ENCODE results near the gene SPATS2L. TPM values are rescaled to one million over a fixed set of nuclear protein-coding genes. Genes with fewer than 3 reads are reported as not detected.

Gene SPATS2L
- total RNA-seq, 1 experiment from 2014 or later = 174 TPM

DNA sequence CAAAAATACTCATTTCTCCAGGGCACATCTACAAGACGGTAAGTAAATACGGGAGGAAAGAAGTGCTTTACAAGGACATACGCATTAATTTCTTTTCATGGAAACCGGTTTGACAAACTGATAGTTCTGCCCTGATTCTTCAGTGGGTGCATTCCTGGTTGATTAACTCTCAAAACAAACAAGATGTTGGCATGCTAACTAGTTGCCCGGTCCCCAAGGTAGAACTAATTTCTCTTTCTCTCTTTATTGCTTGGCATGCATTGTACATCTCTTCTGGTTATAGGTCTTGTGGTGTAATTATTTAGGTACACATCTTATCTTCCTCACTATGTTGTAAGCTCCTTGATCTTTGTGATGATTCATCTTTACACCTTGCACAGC is 46.9 kb upstream of the SPATS2L start:
- no peaks in the 10 kb centered on the region for H3K9me3 ChIP-seq (ENCODE audit: low read length)
- no peaks in the 10 kb centered on the region for H3K36me3 ChIP-seq (ENCODE audit: low read depth, low read length)
- peak overlapping the region; percentile 83 for H3K4me2 ChIP-seq (ENCODE audit: low read length)
- intact Hi-C loops (cut with micrococcal nuclease) = loop anchor here (1.0 to 2.0 kb wide), 3 partner anchors 47 to 281 kb away; partner anchors contain the start of gene SPATS2L
- BruUV-seq (replicated peaks) = no TSS peak
- peak; percentile 89 for ATAC-seq
- H3K27me3 ChIP-seq (ENCODE audit: low read length) = no peaks in the 10 kb centered on the region
- H3K27ac ChIP-seq (ENCODE audit: low read length) = peak overlapping the region; percentile 94
- H3K9me2 ChIP-seq (replicated peaks; ENCODE audit: low read length) = no peaks in the 10 kb centered on the region
- DNase-seq = peak; percentile 97
- ChIA-PET POLR2A (ENCODE audit: unreplicated experiment) (interaction anchor here (1.0 kb wide), 1 partner anchor 46 kb away, joined by 4 read pairs; no protein-coding TSS in a partner anchor), CTCF (interaction anchor here (0.6 kb wide), 1 partner anchor 450 kb away, joined by 3 read pairs; no protein-coding TSS in a partner anchor)
- H3K9ac ChIP-seq (ENCODE audit: low read length) = peak overlapping the region; percentile 59; the same call in 1 of the 2 replicates
- H3K4me3 ChIP-seq (ENCODE audit: low read length) = peak overlapping the region; percentile 58; the same call in 1 of the 2 replicates
- TF ChIP-seq EZH2phosphoT487 (IDR thresholded peaks at IDR 0.05; ENCODE audit: borderline replicate concordance, low read length) = no peak
- TF ChIP-seq, protein P1, sequence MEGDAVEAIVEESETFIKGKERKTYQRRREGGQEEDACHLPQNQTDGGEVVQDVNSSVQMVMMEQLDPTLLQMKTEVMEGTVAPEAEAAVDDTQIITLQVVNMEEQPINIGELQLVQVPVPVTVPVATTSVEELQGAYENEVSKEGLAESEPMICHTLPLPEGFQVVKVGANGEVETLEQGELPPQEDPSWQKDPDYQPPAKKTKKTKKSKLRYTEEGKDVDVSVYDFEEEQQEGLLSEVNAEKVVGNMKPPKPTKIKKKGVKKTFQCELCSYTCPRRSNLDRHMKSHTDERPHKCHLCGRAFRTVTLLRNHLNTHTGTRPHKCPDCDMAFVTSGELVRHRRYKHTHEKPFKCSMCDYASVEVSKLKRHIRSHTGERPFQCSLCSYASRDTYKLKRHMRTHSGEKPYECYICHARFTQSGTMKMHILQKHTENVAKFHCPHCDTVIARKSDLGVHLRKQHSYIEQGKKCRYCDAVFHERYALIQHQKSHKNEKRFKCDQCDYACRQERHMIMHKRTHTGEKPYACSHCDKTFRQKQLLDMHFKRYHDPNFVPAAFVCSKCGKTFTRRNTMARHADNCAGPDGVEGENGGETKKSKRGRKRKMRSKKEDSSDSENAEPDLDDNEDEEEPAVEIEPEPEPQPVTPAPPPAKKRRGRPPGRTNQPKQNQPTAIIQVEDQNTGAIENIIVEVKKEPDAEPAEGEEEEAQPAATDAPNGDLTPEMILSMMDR (conservative IDR thresholded peaks at IDR 0.05; ENCODE audit: low read depth, low read length) = no peak
- TF ChIP-seq EZH2 (IDR thresholded peaks at IDR 0.05; ENCODE audit: low read length, unreplicated experiment) = no peak
- peak overlapping the region; percentile 49; the same call in 1 of the 2 replicates for H2AFZ ChIP-seq (ENCODE audit: low read length)
- H4K20me1 ChIP-seq (ENCODE audit: low read length) = no peaks in the 10 kb centered on the region
- peaks cover 10% of the 10 kb centered on the region for H3F3A ChIP-seq (ENCODE audit: low read length, unreplicated experiment)
- H3K4me1 ChIP-seq (ENCODE audit: insufficient read depth, low read length) = peaks cover 30% of the 10 kb centered on the region
- H3K79me2 ChIP-seq (ENCODE audit: low read length) = no peaks in the 10 kb centered on the region

DNA sequence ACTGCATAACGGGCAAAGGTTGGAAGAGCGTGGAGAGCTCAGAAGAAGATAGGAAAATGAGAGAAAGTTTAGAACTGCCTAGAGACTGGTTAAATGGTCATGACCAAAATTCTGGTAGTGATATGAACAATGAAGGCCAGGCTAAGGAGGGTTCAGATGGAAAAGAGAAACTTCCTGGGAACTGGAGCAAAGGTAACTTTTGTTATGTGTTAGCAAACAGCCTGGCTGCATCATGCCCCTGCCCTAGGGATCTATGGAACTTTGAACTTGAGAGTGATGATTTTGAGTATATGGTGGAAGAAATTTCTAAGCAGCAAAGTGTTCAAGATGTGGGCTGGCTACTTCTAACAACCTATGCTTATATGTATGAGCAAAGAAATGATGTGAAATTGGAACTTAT is 44.4 kb upstream of the SPATS2L start:
- DNase-seq (no peak), ATAC-seq (no peak)
- Histone ChIP-seq H3F3A (ENCODE audit: low read length, unreplicated experiment) (peaks cover 10% of the 10 kb centered on the region), H3K9me2 (replicated peaks; ENCODE audit: low read length) (no peaks in the 10 kb centered on the region), H3K4me2 (ENCODE audit: low read length) (no peak overlapping the region), H4K20me1 (ENCODE audit: low read length) (no peaks in the 10 kb centered on the region), H3K4me1 (ENCODE audit: insufficient read depth, low read length) (peaks cover 30% of the 10 kb centered on the region), H2AFZ (ENCODE audit: low read length) (no peak overlapping the region), H3K27ac (ENCODE audit: low read length) (no peak overlapping the region), H3K36me3 (ENCODE audit: low read depth, low read length) (no peaks in the 10 kb centered on the region), H3K79me2 (ENCODE audit: low read length) (no peaks in the 10 kb centered on the region), H3K9ac (ENCODE audit: low read length) (no peak overlapping the region), H3K27me3 (ENCODE audit: low read length) (no peaks in the 10 kb centered on the region), H3K4me3 (ENCODE audit: low read length) (no peak overlapping the region), H3K9me3 (ENCODE audit: low read length) (no peaks in the 10 kb centered on the region)
- intact Hi-C loops (cut with micrococcal nuclease) = no loop called here
- TF ChIP-seq EZH2phosphoT487 (IDR thresholded peaks at IDR 0.05; ENCODE audit: borderline replicate concordance, low read length) (no peak), EZH2 (IDR thresholded peaks at IDR 0.05; ENCODE audit: low read length, unreplicated experiment) (no peak)
- TF ChIP-seq, protein P1 (conservative IDR thresholded peaks at IDR 0.05; ENCODE audit: low read depth, low read length) = no peak
- CTCF ChIA-PET = no interaction called here
- POLR2A ChIA-PET (ENCODE audit: unreplicated experiment) = no interaction called here
- no TSS peak for BruUV-seq (replicated peaks)

DNA sequence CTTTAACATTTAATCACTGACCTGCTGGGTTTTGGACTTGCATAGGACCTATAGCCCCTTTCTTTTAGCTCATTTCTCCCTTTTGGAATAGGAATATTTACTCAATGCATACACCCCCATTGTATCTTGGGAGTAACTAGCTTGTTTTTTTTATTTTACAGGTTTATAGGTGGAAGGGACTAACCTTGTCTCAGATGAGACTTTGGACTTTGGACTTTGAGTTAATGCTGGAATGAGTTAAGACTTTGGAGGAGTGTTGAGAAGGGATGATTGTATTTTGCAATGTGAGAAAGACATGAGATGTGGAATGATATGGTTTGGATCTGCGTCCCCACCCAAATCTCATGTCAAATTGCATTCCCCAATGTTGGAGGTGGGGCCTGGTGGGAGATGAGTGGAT is 43.2 kb upstream of the SPATS2L start:
- Histone ChIP-seq H3F3A (ENCODE audit: low read length, unreplicated experiment) (peaks cover 10% of the 10 kb centered on the region), H2AFZ (ENCODE audit: low read length) (no peak overlapping the region), H3K9ac (ENCODE audit: low read length) (no peak overlapping the region), H3K9me2 (replicated peaks; ENCODE audit: low read length) (no peaks in the 10 kb centered on the region), H3K4me3 (ENCODE audit: low read length) (no peak overlapping the region), H3K4me2 (ENCODE audit: low read length) (no peak overlapping the region), H3K9me3 (ENCODE audit: low read length) (no peaks in the 10 kb centered on the region), H3K27ac (ENCODE audit: low read length) (no peak overlapping the region), H4K20me1 (ENCODE audit: low read length) (no peaks in the 10 kb centered on the region), H3K79me2 (ENCODE audit: low read length) (no peaks in the 10 kb centered on the region), H3K27me3 (ENCODE audit: low read length) (no peaks in the 10 kb centered on the region), H3K4me1 (ENCODE audit: insufficient read depth, low read length) (peaks cover 22% of the 10 kb centered on the region), H3K36me3 (ENCODE audit: low read depth, low read length) (no peaks in the 10 kb centered on the region)
- intact Hi-C loops (cut with micrococcal nuclease) = no loop called here
- ChIA-PET CTCF (no interaction called here), POLR2A (ENCODE audit: unreplicated experiment) (no interaction called here)
- DNase-seq = no peak
- TF ChIP-seq EZH2phosphoT487 (IDR thresholded peaks at IDR 0.05; ENCODE audit: borderline replicate concordance, low read length) = no peak
- TF ChIP-seq EZH2 (IDR thresholded peaks at IDR 0.05; ENCODE audit: low read length, unreplicated experiment) = no peak
- TF ChIP-seq, protein P1 (conservative IDR thresholded peaks at IDR 0.05; ENCODE audit: low read depth, low read length) = no peak
- BruUV-seq (replicated peaks) = no TSS peak
- ATAC-seq = no peak
